Bone marrow (tissue), 2 donors: Measurements from ENCODE around the gene LTBP1.
"Not testable (repeated sequence)": the region's sequence is repeated elsewhere in the genome, so short reads cannot be mapped to it uniquely, and the experiment has no call there.

ENCODE experiments used
- DNase-seq, 2 donors: peaks; one replicate each; lab custom pipeline; 2025; lab: John Stamatoyannopoulos, UW

LTBP1 gene, protein sequence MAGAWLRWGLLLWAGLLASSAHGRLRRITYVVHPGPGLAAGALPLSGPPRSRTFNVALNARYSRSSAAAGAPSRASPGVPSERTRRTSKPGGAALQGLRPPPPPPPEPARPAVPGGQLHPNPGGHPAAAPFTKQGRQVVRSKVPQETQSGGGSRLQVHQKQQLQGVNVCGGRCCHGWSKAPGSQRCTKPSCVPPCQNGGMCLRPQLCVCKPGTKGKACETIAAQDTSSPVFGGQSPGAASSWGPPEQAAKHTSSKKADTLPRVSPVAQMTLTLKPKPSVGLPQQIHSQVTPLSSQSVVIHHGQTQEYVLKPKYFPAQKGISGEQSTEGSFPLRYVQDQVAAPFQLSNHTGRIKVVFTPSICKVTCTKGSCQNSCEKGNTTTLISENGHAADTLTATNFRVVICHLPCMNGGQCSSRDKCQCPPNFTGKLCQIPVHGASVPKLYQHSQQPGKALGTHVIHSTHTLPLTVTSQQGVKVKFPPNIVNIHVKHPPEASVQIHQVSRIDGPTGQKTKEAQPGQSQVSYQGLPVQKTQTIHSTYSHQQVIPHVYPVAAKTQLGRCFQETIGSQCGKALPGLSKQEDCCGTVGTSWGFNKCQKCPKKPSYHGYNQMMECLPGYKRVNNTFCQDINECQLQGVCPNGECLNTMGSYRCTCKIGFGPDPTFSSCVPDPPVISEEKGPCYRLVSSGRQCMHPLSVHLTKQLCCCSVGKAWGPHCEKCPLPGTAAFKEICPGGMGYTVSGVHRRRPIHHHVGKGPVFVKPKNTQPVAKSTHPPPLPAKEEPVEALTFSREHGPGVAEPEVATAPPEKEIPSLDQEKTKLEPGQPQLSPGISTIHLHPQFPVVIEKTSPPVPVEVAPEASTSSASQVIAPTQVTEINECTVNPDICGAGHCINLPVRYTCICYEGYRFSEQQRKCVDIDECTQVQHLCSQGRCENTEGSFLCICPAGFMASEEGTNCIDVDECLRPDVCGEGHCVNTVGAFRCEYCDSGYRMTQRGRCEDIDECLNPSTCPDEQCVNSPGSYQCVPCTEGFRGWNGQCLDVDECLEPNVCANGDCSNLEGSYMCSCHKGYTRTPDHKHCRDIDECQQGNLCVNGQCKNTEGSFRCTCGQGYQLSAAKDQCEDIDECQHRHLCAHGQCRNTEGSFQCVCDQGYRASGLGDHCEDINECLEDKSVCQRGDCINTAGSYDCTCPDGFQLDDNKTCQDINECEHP (N-terminal part only)

DNA sequence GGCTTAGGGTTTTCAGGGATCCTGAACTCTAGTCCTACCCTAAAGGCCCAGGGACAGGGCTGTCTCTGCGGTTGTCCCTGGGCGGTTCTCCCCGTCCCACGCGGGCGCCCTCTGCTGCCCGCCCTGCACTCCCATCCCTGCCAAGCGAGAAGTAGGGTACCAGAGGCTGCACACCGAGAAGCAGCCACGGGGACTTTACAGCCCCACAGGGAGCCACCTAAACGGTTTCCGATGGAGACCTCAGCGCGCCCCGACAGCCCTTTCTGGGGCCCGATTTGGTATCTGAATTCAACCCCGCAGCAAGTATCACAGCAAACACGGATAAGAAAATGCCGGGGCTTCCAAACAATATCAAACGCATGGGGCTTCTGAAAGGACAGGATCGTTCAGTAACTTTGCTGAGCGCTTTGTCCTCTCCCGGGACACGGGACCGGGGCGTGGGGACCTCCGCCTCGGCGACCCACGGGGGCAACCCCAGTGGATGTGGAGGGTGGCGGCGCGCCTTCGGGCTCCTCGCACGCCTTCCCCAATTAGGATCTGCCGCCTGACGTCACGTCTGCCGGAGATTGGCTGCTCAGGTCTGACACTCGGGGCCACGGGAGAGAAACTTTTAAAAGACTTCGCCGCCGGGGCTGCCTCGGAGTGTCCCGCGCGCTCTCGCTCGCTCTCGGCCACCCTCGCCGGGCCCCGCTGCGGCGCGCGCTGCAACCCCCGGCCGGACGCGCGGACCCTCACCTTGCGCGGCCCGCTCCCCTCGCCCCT, at the start of gene LTBP1:
LTBP1 (plus strand) TSS at position 640 of the 762 bp plus-strand sequence. CDS start 372 bp downstream, outside the sequence.
- DNase-seq: peak; percentile 26 to 39

DNA sequence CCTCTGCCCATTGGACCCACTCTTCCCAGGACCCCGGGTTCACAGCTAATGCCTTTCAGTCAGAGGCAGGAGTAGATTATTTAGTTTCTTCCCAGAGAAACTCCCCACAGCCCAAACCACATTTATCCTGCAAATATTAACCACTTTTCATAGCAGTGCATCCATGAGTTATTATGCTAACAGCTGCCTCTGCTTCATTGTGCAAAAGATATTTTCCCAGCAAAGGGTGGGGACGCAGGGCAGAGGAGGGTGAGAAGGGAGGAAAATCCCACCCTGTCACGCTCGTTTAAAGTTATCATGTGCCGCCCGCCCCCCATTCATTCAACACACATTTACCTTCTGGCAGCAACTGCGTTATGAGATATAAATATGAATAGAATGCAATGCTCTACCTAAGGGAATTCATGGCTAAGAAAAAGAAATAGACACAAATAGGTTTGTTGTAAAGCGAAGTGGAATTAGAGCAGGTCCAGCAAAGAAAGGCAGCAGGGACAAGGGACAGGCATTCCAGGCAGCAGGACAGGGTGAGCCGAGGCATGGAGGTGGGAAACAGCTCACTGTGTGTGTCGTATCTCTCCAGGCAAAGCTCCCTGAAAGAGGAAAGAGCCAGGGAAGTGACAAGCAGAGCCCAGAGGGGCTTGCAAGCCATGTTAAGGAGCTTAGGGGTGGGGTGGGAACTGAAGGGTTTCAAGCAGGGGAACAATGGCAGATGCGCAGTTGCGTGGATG, 46.3 kb upstream of the LTBP1 start:
- DNase-seq: no peak

DNA sequence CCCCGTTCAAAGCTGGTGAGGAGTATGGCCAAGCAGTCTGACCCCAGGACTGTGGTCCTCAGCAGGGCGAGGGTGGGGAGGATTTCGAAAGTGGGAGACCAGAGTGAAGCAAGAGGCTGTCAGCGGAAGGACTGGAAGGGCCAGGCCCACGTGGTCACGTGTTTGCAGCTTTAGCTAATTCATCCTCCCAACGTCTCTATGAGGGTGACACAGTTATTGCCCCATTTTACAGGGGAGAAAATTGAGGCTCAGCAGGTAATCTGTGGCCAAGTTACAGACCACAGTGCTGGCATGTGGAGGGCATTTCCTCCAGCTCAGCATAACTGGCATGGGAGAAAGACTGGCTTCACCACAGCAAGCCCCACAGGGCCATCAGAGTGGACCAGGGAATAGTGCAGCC, 45.4 kb upstream of the LTBP1 start:
- DNase-seq: no peak

GRCh38 chr2:32902174-32902573, 44.6 kb upstream of the LTBP1 start:
- DNase-seq: no peak

DNA sequence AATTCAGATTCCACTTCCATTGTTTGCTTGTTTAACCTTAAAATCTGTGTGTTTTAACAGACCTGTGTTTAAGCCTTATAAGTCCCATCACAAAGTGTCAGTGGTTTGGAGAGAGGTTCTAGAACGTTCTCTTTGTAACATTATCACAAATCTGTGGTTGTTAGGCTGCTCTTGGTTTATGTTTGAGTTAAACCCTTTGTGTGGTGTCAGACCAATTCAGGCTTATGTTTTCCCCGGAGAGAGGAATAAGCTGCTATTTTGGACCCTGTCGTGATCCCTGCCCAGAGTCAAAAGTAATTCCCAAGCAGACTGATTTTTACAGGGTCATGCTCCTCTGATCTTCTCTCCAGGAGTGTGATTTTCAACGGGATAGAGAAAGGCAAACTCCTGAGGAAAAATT, 43.8 kb upstream of the LTBP1 start:
- DNase-seq: no peak

DNA sequence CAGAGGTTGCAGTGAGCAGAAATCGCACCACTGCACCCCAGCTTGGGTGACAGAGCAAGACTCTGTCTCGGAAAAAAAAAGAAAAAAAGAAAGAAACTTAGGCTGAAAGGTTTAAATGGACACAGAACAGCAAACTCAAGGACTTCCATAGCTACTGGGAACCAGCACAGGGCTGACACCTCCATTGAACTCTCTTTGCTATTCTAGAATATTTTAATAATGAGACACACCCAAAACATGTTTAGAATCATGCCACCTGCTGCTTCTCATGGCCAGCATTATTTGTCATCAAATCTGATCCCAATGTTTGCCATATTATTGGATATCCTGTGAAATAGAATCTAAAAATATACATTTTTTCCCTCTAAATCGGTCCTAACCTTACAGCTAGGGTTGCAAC, 42.7 kb upstream of the LTBP1 start:
- DNase-seq: no peak

GRCh38 chr2:32904751-32905150, 42.0 kb upstream of the LTBP1 start:
- no peak for DNase-seq

DNA sequence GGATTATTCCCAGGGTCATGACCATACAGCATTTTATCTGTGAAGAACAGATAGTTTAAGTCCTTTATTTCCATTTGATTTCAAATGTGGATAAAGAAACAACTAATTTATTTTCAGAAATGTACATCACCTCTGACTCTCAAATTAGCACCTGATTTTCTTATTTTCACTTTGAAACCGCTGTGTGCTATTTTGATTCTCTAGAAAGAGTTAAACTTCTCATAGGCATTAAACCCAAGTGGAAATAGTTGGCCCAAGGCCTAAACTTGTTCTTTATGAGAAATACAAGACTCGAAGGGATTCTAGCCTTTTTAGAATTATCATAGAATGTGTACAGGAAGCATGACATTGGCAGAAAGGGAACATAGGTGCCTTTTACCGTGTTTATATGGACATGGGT, 41.5 kb upstream of the LTBP1 start:
- DNase-seq: no peak

DNA sequence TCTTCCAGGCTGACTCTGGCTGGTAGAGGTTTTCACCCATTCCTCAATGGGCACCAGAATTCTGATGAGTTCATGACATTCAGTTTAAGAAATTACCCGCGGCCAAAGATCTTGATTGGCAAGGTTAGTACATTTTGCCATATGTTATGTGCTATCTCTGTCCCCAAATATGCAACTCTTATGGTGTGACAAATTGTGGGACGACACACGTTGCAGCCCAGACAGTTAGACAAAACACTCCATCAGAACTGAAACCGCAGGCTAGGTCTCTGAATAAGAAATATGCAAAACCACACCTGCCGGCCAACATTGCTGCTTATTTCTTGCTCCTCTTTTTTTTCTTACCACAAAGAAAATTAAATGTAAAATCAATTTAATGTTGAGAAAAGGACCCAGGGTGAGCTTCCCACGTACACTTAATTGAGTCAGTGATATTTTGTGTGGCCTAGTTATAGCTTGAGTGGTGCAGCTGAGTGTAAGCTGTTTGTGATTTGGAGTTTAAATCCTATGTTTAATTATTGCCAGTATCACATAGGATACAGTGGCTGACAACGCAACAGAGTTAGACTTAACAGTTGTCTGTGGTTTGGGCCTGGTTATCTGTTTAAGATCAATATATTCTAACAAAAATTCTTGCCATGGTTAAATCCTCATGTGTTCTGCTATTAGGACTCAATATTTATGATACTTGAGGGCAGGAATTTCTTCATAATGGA, 35.7 kb upstream of the LTBP1 start:
- no peak for DNase-seq

- no peak for DNase-seq
Measured at GRCh38 chr2:32915694-32916093, 31.1 kb upstream of the LTBP1 start.

GRCh38 chr2:32918774-32919173, 28.0 kb upstream of the LTBP1 start:
- no peak for DNase-seq

- not testable (repeated sequence) for DNase-seq
Measured at GRCh38 chr2:32919901-32920300, 26.9 kb upstream of the LTBP1 start.

DNA sequence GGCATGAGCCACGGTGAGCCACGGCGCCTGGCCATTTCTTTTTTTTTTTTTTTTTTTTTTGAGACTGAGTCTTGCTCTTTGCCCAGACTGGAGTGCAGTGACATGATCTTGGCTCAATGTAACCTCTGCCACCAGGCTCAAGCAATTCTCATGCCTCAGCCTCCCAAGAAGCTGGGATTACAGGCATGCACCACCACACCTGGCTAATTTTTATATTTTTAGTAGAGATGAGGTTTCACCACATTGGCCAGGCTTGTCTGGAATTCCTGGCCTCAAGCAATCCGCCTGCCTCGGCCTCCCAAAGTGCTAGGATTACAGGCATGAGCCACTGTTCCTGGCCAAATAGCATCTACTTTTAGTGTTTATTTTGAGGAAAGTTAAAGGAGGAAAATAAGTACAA, 25.3 kb upstream of the LTBP1 start:
- not testable (repeated sequence) for DNase-seq

DNA sequence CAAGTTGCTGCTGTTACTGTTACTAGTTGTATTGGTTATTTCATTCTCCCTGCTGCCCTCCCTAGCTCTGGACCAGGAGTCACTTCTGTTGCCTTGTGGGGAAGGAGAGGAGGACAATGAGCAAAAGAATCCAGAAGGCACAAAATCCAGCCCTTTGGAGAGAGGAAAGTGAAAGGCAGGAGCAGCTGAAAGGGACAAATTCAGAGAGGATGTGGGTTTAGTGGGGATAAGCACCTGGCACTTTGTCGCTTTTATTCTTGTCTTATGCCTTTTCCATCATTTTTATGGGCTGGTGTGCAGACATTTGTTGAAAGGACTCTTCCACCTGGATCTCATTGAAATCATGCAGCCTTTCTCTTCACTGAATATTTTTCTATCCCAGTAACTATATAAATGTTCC, 24.3 kb upstream of the LTBP1 start:
- DNase-seq: no peak

DNA sequence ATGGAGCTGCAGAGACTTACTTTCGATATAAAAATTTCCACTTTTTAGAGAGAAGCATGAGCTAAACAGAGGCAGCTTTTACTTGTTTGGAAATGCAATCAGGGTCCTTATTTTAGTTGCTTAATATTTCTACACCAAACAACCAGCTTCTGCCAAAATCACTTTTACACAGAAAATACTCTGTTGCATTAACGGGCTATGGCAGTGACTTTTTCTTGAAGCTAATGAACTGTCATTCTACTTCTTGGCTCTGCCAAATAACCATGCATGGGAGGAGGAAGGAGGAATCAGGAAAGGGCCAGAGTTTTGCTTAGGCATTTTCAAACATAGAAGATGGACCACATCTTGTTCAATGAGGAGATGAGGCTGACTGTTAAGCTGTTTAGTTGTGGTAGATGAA, 23.6 kb upstream of the LTBP1 start:
- DNase-seq: no peak

GRCh38 chr2:32925283-32925815, 21.4 kb upstream of the LTBP1 start:
- DNase-seq: no peak

DNA sequence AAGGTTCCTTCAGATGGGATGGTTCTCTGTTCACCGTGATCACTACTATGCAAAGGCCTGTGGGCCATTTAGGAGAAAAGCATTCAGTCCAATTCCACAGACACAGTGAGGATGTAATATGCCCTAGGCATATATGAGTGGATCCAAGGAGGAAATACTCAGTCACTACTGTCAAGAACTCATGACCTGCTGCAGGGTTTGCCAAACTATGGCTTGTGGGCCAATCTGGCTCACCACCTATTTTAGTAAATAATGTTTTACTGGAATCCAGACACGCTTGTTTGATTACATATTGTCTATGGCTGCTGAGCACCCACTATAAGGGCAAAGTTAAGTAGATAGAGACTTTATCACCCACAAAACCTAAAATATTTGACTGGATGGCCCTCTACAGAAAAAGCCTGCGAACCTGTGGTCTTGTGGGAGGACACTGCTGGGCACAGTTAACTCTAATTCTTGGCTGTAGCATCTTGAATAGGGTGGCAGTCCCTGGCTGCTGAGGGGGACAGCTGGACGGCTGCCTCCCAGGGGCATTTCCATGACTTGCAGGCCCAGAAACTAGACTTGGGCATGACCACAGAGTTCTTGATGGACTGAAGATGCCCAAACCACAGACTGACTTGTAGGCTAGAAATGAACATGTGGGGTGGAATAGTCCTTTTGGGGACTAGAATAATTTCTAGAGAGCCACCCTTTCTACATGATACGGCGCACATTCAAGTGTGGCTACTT, 20.6 kb upstream of the LTBP1 start:
- no peak for DNase-seq

DNA sequence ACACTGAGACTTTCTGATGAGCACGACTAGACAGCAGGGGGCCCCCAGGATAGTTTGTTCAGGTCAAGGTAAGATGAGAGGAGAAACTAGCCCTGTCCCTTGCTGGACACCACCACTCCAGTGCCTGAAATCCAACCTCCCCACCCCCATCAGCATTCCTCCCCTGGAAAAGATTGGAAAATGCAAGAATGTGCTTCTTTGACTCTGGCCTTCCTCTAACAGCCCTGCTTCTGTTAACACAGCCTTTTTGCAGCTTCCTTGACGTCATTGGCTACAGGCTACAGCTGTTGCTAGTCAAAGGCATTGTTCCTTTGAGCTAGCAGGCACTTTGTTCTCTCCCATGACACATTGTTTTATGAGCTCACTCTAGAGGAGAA, 20.1 kb upstream of the LTBP1 start:
- DNase-seq: no peak

- DNase-seq: no peak
Measured at GRCh38 chr2:32930436-32930835, 16.3 kb upstream of the LTBP1 start.
